ENCODE data around the gene TBC1D8. TPM values are rescaled to one million over a fixed set of nuclear protein-coding genes. Genes with fewer than 3 reads are reported as not detected.

Gene TBC1D8
- polyA plus RNA-seq, 4 donors = 12.6 to 113 (median 28.2) TPM

DNA sequence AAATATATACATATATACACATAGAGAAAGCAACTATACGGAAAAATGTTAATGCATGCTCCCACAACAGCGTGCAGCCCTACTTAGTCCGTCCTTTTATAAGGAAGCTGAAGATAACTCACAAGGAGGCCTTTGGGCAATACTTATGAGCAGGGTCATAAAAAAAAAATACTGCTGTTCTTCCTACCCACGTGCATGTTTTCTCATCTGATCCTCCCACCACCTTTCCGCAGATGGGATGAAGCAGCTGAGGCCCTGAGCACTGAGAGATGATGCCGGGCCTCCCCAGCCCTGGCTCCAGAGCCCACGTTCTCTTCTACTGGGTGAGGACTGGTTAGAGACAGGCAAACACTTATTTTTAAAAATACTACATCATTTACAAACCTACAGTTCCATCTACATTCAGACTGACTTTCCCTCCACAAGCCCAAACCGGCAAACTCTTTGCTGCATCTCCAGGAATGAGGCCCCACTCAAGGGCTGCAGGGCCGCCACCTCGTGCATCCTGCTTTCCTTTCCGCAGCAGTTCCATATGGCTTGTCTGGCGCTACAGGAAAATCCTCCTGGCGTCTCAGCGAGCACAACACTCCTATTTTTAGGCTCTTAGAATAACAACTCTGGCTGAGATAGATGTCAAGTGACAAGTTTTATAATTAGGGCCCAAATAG is 41.6 kb downstream of the TBC1D8 start:
- no peak overlapping the region for H3K27ac ChIP-seq (ENCODE audit: low read depth in 1 of 3, low read length in 2 of 3)
- no peaks in the 10 kb centered on the region for H3K9me3 ChIP-seq (ENCODE audit: control insufficient read depth in 2 of 2, insufficient read depth in 1 of 2, low read depth in 1 of 2, low read length in 1 of 2)
- H3K4me1 ChIP-seq (ENCODE audit: control insufficient read depth in 3 of 3, insufficient read depth in 2 of 3, low read depth in 1 of 3, low read length in 2 of 3) = peaks cover 0 to 24% (median 9%) of the 10 kb centered on the region in 3 donors
- FAIRE-seq = no peak
- no peaks in the 10 kb centered on the region for H3K27me3 ChIP-seq (ENCODE audit: control insufficient read depth in 3 of 3, insufficient read depth in 3 of 3, low read length in 3 of 3)
- no peak overlapping the region for H3K4me3 ChIP-seq (ENCODE audit: low read depth in 1 of 3, low read length in 3 of 3)
- peaks cover 0 to 2% (median 0%) of the 10 kb centered on the region in 3 donors for H3K36me3 ChIP-seq (ENCODE audit: control insufficient read depth in 3 of 3, insufficient read depth in 2 of 3, low read depth in 1 of 3, low read length in 3 of 3)
- WGBS, 3 donors = 72 to 81% (median 79%) methylated on average over 14 of the region's 14 CpGs
- peak in 1 of 2 donors; percentile 31 for DNase-seq

DNA sequence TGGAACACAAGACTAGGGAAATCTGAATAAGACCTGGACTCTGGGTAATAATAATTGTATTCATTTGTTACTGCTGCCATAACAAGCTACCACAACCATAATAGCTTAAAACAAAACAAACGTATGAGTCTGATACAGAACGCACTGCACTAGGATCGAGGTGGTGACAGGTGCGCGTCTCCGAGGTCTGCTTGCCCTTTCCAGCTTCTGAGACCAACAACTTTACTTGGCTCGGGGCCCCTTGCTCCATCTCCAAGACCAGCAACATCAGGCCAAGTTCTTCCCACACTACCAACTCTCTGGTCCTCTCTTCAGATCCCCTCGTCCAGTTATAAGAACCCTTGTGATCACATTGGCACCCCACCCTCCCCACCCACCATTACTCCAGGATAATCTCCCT is 42.8 kb downstream of the TBC1D8 start:
- no peaks in the 10 kb centered on the region for H3K9me3 ChIP-seq (ENCODE audit: control insufficient read depth in 2 of 2, insufficient read depth in 1 of 2, low read depth in 1 of 2, low read length in 1 of 2)
- H3K27ac ChIP-seq (ENCODE audit: low read depth in 1 of 3, low read length in 2 of 3) = no peak overlapping the region
- peaks cover 0 to 2% (median 0%) of the 10 kb centered on the region in 3 donors for H3K36me3 ChIP-seq (ENCODE audit: control insufficient read depth in 3 of 3, insufficient read depth in 2 of 3, low read depth in 1 of 3, low read length in 3 of 3)
- H3K27me3 ChIP-seq (ENCODE audit: control insufficient read depth in 3 of 3, insufficient read depth in 3 of 3, low read length in 3 of 3) = no peaks in the 10 kb centered on the region
- FAIRE-seq = no peak
- WGBS, 3 donors = 90 to 96% (median 95%) methylated on average over 8 of the region's 8 CpGs
- peaks cover 0 to 18% (median 2%) of the 10 kb centered on the region in 3 donors for H3K4me1 ChIP-seq (ENCODE audit: control insufficient read depth in 3 of 3, insufficient read depth in 2 of 3, low read depth in 1 of 3, low read length in 2 of 3)
- H3K4me3 ChIP-seq (ENCODE audit: low read depth in 1 of 3, low read length in 3 of 3) = no peak overlapping the region
- no peak for DNase-seq

DNA sequence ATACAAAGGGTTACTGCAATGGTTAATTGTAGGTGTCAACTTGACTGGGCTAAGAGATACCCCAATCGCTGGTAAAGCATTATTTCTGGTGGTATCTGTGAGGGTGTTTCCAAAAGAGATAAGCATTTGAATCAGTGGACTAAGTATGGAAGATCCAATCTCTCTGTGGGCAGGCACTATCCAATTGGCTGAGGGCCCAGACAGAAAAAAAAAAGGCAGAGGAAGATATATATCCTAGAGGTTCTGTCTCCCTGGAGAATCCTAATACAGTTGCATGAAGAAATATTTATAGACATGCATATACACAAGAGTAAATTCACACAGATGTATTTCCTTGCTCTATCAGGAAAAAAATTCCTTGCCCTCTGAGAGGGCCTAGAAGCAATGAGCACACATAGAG is 43.9 kb downstream of the TBC1D8 start:
- Histone ChIP-seq H3K4me3 (ENCODE audit: low read depth in 1 of 3, low read length in 3 of 3) (no peak overlapping the region), H3K36me3 (ENCODE audit: control insufficient read depth in 3 of 3, insufficient read depth in 2 of 3, low read depth in 1 of 3, low read length in 3 of 3) (peaks cover 0 to 2% (median 0%) of the 10 kb centered on the region in 3 donors), H3K4me1 (ENCODE audit: control insufficient read depth in 3 of 3, insufficient read depth in 2 of 3, low read depth in 1 of 3, low read length in 2 of 3) (peaks cover 0 to 18% (median 0%) of the 10 kb centered on the region in 3 donors), H3K27ac (ENCODE audit: low read depth in 1 of 3, low read length in 2 of 3) (no peak overlapping the region), H3K9me3 (ENCODE audit: control insufficient read depth in 2 of 2, insufficient read depth in 1 of 2, low read depth in 1 of 2, low read length in 1 of 2) (peaks cover 0 to 5% of the 10 kb centered on the region in 2 donors), H3K27me3 (ENCODE audit: control insufficient read depth in 3 of 3, insufficient read depth in 3 of 3, low read length in 3 of 3) (no peaks in the 10 kb centered on the region)
- DNase-seq (no peak), FAIRE-seq (no peak)
- WGBS, 3 donors = 17 to 54% (median 39%) methylated on average over 1 of the region's 1 CpG

DNA sequence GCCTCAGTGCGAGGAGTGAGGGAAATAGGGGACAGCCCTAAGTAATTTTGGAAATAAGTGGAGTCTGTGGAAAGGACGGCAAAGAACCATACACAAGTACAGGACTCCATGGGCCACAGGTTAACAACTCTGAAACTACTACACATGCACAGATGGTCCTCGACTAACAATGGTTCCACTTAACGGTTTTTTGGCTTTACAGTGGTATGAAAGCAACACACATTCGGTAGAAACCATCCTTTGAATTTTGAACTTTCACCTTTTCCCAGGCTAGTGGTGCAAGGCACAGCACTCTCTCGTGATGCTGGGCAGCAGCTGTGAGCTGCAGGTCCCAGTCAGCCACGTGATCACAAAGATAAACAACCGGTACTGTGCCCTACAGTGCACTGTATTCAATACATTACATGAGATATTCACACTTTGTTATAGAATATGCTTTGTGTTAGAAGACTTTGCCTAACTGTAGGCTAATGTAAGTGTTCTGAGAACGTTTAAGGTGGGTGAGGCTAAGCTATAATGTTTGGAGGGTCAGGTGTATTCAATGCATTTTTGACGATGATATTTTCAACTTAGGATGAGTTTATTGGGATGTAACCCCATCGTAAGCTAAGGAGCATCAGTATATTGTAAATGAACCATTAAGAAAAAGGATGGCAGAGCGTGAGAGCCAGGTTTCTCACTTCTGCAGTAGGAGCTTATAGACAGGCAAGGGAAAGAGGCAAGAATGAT is 44.6 kb downstream of the TBC1D8 start:
- H3K4me3 ChIP-seq (ENCODE audit: low read depth in 1 of 3, low read length in 3 of 3) = no peak overlapping the region
- H3K36me3 ChIP-seq (ENCODE audit: control insufficient read depth in 3 of 3, insufficient read depth in 2 of 3, low read depth in 1 of 3, low read length in 3 of 3) = peaks cover 0 to 2% (median 0%) of the 10 kb centered on the region in 3 donors
- H3K4me1 ChIP-seq (ENCODE audit: control insufficient read depth in 3 of 3, insufficient read depth in 2 of 3, low read depth in 1 of 3, low read length in 2 of 3) = peaks cover 0 to 18% (median 0%) of the 10 kb centered on the region in 3 donors
- H3K27me3 ChIP-seq (ENCODE audit: control insufficient read depth in 3 of 3, insufficient read depth in 3 of 3, low read length in 3 of 3) = no peaks in the 10 kb centered on the region
- H3K9me3 ChIP-seq (ENCODE audit: control insufficient read depth in 2 of 2, insufficient read depth in 1 of 2, low read depth in 1 of 2, low read length in 1 of 2) = peaks cover 0 to 11% of the 10 kb centered on the region in 2 donors
- DNase-seq = peak; percentile 71 to 79
- peak overlapping the region in 1 of 3 donors; percentile 42 for H3K27ac ChIP-seq (ENCODE audit: low read depth in 1 of 3, low read length in 2 of 3)
- FAIRE-seq = no peak
- 35 to 53% (median 50%) methylated on average over 12 of the region's 12 CpGs for WGBS, 3 donors

DNA sequence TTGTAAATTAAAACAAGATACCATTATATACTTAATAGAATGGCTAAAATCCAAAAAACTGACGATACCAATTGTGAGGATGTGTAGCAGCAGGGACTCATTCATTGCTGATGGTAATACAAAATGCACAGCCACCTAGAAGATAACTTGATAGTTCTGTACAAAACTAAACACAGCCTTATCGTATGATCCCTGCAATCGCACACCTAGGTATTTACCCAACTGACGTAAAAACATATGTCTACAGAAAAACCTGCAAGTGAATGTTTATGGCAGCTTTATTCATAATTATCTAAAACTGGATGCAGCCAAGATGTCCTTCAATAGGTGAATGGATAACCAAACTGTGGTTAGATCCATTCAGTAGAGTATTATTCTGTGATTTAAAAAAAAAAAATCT is 45.5 kb downstream of the TBC1D8 start:
- no peak for FAIRE-seq
- H3K27me3 ChIP-seq (ENCODE audit: control insufficient read depth in 3 of 3, insufficient read depth in 3 of 3, low read length in 3 of 3) = no peaks in the 10 kb centered on the region
- DNase-seq = no peak
- peaks cover 0 to 18% (median 0%) of the 10 kb centered on the region in 3 donors for H3K4me1 ChIP-seq (ENCODE audit: control insufficient read depth in 3 of 3, insufficient read depth in 2 of 3, low read depth in 1 of 3, low read length in 2 of 3)
- no peaks in the 10 kb centered on the region for H3K36me3 ChIP-seq (ENCODE audit: control insufficient read depth in 3 of 3, insufficient read depth in 2 of 3, low read depth in 1 of 3, low read length in 3 of 3)
- peaks cover 0 to 13% of the 10 kb centered on the region in 2 donors for H3K9me3 ChIP-seq (ENCODE audit: control insufficient read depth in 2 of 2, insufficient read depth in 1 of 2, low read depth in 1 of 2, low read length in 1 of 2)
- no peak overlapping the region for H3K4me3 ChIP-seq (ENCODE audit: low read depth in 1 of 3, low read length in 3 of 3)
- 75 to 83% (median 77%) methylated on average over 4 of the region's 4 CpGs for WGBS, 3 donors
- peak overlapping the region in 1 of 3 donors; percentile 42 for H3K27ac ChIP-seq (ENCODE audit: low read depth in 1 of 3, low read length in 2 of 3)

DNA sequence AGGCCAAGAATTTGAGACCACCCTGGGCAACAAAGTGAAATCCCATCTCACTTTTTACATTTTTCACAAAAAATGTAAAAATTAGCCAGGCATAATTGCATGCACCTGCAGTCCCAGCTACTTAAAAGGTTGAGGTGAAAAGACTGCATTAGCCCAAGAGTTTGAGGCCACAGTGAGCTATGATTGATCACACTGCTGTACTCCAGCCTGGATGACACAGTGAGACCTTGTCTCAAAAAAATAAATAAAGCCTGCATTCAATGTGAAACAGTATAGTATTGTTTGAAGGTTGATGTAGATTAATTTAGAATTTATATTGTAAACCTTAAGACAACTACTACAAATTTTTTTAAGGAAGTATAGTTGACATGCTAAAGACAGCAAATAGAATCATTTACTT is 53.5 kb downstream of the TBC1D8 start:
- Histone ChIP-seq H3K36me3 (ENCODE audit: control insufficient read depth in 3 of 3, insufficient read depth in 2 of 3, low read depth in 1 of 3, low read length in 3 of 3) (no peaks in the 10 kb centered on the region), H3K4me1 (ENCODE audit: control insufficient read depth in 3 of 3, insufficient read depth in 2 of 3, low read depth in 1 of 3, low read length in 2 of 3) (peaks cover 4 to 6% (median 4%) of the 10 kb centered on the region in 3 donors), H3K27me3 (ENCODE audit: control insufficient read depth in 3 of 3, insufficient read depth in 3 of 3, low read length in 3 of 3) (no peaks in the 10 kb centered on the region), H3K9me3 (ENCODE audit: control insufficient read depth in 2 of 2, insufficient read depth in 1 of 2, low read depth in 1 of 2, low read length in 1 of 2) (peaks cover 0 to 13% of the 10 kb centered on the region in 2 donors), H3K27ac (ENCODE audit: low read depth in 1 of 3, low read length in 2 of 3) (no peak overlapping the region), H3K4me3 (ENCODE audit: low read depth in 1 of 3, low read length in 3 of 3) (no peak overlapping the region)
- FAIRE-seq (no peak), DNase-seq (no peak)

- no peak for FAIRE-seq
- H3K4me1 ChIP-seq (ENCODE audit: control insufficient read depth in 3 of 3, insufficient read depth in 2 of 3, low read depth in 1 of 3, low read length in 2 of 3) = peaks cover 4 to 6% (median 4%) of the 10 kb centered on the region in 3 donors
- H3K9me3 ChIP-seq (ENCODE audit: control insufficient read depth in 2 of 2, insufficient read depth in 1 of 2, low read depth in 1 of 2, low read length in 1 of 2) = peaks cover 0 to 5% of the 10 kb centered on the region in 2 donors
- H3K36me3 ChIP-seq (ENCODE audit: control insufficient read depth in 3 of 3, insufficient read depth in 2 of 3, low read depth in 1 of 3, low read length in 3 of 3) = no peaks in the 10 kb centered on the region
- no peak overlapping the region for H3K27ac ChIP-seq (ENCODE audit: low read depth in 1 of 3, low read length in 2 of 3)
- no peaks in the 10 kb centered on the region for H3K27me3 ChIP-seq (ENCODE audit: control insufficient read depth in 3 of 3, insufficient read depth in 3 of 3, low read length in 3 of 3)
- 88 to 94% (median 89%) methylated on average over 4 of the region's 4 CpGs for WGBS, 3 donors
- no peak overlapping the region for H3K4me3 ChIP-seq (ENCODE audit: low read depth in 1 of 3, low read length in 3 of 3)
- DNase-seq = no peak
Measured at GRCh38 chr2:101096619-101097142, 54.5 kb downstream of the TBC1D8 start.

- H3K4me3 ChIP-seq (ENCODE audit: low read depth in 1 of 3, low read length in 3 of 3) = no peak overlapping the region
- no peaks in the 10 kb centered on the region for H3K27me3 ChIP-seq (ENCODE audit: control insufficient read depth in 3 of 3, insufficient read depth in 3 of 3, low read length in 3 of 3)
- DNase-seq (peak; percentile 50 to 70), FAIRE-seq (no peak)
- H3K36me3 ChIP-seq (ENCODE audit: control insufficient read depth in 3 of 3, insufficient read depth in 2 of 3, low read depth in 1 of 3, low read length in 3 of 3) = no peaks in the 10 kb centered on the region
- peak overlapping the region; percentile 14 to 54 (median 53) for H3K27ac ChIP-seq (ENCODE audit: low read depth in 1 of 3, low read length in 2 of 3)
- H3K4me1 ChIP-seq (ENCODE audit: control insufficient read depth in 3 of 3, insufficient read depth in 2 of 3, low read depth in 1 of 3, low read length in 2 of 3) = peaks cover 4 to 6% (median 4%) of the 10 kb centered on the region in 3 donors
- WGBS, 3 donors = 18 to 76% (median 25%) methylated on average over 1 of the region's 1 CpG
- no peaks in the 10 kb centered on the region for H3K9me3 ChIP-seq (ENCODE audit: control insufficient read depth in 2 of 2, insufficient read depth in 1 of 2, low read depth in 1 of 2, low read length in 1 of 2)
Measured at GRCh38 chr2:101094351-101094750, 56.8 kb downstream of the TBC1D8 start.
